Activated T-cell treated with anti-CD3 and anti-CD28 coated beads, Interleukin-2, amount 50 U/mL, for 1 hour (primary cell): ENCODE results near the gene DCAF8L2.
"Not testable (repeated sequence)": the region's sequence is repeated elsewhere in the genome, so short reads cannot be mapped to it uniquely, and the experiment has no call there.

Experiments
- DNase-seq: peaks from one replicate; pipeline ENCODE4 v3.0.0-alpha.2; 2020

Gene DCAF8L2

DNA sequence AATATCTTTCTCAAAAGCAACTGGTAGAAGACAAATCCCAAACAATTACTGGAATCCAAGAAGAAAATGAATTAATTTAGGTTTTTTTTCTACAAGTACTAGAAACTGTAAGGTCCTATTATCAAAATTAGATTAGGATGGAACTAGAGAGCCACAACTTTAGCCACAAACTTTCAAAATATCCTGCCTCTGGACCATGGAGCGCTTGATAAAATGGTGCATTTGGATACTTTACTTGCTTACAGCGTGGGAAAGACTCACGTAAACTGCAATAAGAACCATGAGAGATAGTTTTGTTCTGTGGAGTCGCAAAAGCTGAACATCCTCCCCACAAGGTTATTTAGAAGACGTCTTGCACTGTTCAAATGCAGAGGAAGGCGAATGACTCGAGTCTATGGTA, at the start of gene DCAF8L2:
Gene DCAF8L2 (plus strand): TSS at position 301 of the 400 bp plus-strand sequence. CDS start 156,552 bp downstream, outside the sequence.
- no peak for DNase-seq

- DNase-seq: not testable (repeated sequence)
Measured at GRCh38 chrX:27541161-27541560, 49.0 kb upstream of the DCAF8L2 start.

DNA sequence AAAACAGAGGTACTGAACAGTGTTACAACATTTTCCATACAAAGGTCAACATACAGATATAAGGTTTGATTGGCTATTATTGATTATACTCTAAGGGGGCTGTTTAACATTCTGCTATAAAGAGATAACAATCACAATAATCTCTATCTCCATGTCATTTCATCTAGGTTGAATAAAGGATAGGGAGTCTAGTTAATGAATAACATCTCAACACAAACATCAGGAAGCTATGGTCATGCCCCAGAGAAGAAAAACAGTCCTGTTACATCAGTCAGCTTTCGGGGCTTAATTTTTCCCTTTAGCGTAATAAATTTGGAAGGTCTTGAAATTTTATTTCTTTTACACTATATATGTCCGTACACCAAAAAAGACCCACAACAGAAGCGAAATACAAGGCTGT, 41.5 kb upstream of the DCAF8L2 start:
- DNase-seq: no peak

DNA sequence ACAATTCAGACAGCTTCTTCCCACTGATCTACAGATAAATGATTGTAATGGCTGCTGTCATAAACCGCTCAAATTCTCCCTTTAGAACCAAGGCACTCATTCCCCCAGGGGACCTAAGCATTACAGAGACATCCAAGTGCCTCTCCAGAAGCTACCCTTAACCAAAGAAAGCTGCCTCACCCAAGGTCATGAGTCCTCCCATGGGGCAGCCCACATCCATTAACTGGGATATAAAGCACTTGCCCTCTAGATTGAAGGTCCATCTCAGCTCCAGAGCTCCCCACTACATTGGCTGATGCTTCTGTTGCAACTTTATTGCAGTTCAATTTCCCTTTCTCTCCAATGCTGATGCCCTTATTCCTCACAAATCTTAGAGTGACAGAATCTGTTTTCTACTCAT, 40.5 kb upstream of the DCAF8L2 start:
- no peak for DNase-seq

DNA sequence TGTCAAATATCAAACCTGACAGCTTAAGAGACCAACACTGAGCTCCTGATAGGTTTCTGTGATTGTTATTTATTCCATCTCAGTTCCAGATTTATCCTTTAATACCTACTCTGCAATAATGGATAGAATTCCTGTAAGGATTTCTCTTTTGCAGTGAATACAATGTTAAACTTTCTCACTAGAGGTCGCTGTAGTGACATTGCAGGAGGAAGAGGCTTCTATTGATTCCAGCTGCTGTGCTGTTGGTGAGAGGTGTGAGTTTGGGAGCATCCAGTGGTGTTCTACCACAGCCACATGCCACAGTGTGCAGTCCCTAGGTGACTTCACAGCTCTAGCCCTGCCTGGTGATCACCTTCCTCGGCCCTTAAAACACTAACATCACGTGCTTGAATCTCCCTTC, 34.6 kb upstream of the DCAF8L2 start:
- DNase-seq: no peak

DNA sequence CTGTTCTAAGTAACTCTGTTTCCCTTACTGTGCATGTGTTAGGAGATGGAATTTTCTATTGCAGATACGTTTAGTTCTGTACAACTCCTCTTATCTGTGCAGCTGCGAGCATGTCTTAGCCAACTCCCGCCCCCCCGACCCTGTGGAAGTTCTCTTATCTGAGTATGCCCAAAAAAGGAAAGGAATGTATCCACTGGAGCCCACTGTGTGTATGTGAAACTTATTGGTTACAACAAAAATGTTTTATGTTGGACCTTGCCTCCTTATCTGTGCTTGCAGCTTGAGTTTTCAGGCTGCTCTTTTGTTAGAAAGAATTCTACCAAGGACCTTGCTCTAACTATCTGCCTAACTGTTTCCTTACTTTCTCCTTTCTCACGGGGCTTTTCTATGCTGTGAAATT, 24.2 kb upstream of the DCAF8L2 start:
- DNase-seq: no peak

- no peak for DNase-seq
Measured at GRCh38 chrX:27571164-27571563, 19.0 kb upstream of the DCAF8L2 start.

DNA sequence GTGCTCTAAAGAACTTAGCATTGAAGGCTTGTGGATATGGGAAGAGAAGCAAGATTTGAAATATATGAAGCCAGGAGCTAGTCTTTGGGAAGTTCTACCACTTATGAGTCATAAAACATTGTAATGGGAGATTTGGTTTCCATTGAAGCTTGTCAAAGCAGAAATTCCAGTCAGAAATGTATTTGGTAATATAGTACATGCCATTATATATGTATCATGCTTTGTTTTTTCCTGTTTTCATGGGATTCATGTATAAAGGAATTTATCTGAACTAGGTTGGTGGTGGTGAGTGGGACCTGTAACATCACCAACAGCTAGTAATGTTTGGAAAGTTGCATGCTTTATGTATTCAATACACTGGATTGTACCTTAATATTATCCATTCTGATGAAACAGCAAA, 14.6 kb upstream of the DCAF8L2 start:
- DNase-seq: no peak

GRCh38 chrX:27583976-27584375, 6.2 kb upstream of the DCAF8L2 start:
- DNase-seq: no peak

DNA sequence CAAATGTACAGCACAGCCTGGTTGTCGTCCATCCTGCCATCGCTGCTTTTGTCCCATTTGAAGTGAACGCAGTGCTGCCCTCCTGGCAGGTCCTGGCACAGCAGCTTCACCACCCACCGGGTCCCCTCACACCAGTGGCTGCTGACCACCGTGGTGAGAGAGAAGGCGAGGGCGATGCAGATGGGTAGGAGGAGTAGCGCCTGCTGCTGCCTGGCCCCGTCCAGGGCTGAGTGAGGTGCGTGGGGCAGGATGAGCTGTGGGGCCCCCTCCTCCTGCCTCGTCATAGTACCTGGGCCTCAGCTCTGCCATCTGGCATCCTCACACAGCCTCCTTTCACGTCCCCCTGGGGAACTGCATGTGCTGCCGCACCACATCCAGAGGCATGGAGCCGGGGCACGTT, 1.8 kb downstream of the DCAF8L2 start:
- no peak for DNase-seq

DNA sequence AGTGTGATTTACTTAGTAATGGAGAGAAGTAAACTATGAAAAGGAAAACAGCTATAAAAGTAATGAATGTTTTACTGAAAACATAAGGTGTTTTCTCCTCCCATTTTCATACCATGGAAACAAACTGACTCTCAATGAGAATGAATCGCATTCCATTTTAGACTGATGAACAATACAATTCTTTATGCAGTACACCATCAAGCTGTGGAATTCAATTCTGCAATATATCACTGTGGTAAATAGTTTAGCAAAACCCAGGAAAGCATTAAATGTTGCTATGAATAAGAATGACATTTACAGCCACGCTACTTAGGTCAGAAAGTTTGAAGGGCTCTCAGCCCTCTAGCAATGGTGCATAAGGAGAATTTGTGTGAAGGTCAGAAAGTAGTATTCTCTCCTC, 7.4 kb downstream of the DCAF8L2 start:
- no peak for DNase-seq

- no peak for DNase-seq
Measured at GRCh38 chrX:27598312-27598711, 8.2 kb downstream of the DCAF8L2 start.

GRCh38 chrX:27599928-27600327, 9.8 kb downstream of the DCAF8L2 start:
- DNase-seq: no peak

DNA sequence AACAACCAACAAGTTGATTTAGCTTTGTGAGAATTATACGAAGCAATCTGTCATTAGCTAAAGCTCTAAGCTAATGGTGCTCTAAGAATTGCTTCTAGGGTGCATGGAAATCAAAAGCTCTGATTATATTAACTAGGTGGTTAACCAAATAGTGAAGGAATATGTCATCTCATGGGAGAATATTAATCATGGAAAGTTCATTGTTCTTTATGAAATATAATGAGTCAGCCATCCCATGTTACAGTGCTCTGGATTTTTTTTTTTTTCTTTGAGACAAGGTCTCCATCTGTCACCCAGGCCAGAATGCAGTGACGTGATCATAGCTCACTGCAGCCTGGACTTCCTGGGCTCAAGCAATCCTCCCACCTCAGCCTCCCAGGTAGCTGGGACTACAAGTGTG, 10.5 kb downstream of the DCAF8L2 start:
- no peak for DNase-seq

DNA sequence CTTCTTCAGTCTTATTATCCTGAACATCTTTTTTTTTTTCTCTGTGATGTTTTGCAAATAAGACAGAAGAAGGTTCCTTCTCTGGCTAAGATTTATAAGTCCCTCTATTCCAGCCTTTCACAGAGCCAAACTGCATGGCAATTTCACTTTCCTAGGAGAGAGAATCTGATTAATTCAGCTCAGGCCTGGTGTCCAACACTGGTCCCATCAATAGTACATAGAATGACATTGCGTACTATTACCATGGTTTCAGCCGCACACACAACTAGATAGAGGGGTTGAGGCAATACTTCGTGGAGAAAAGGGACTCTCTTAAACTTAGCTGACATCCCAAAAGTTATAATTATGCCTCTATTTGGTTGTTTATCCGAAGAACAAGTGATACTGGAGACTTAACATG, 18.5 kb downstream of the DCAF8L2 start:
- DNase-seq: no peak

DNA sequence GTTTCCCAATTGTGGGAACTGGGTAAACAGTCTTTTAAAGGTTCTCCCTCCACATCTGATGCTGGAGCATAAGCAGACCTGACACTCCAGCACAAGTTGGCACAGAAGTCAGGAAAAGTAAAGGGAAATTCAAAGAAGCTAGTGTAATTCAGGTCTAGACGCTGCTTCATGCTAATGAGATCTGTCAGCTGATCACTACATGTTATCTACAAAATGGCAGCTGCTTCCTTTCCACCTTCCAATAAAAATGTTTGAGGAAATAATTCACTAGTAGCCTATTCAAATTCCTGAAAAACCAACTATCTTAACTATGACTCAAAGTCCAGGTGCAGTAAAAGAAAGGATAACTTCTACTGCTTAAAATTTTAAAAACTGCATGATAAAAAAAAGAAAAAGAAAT, 29.3 kb downstream of the DCAF8L2 start:
- DNase-seq: no peak

DNA sequence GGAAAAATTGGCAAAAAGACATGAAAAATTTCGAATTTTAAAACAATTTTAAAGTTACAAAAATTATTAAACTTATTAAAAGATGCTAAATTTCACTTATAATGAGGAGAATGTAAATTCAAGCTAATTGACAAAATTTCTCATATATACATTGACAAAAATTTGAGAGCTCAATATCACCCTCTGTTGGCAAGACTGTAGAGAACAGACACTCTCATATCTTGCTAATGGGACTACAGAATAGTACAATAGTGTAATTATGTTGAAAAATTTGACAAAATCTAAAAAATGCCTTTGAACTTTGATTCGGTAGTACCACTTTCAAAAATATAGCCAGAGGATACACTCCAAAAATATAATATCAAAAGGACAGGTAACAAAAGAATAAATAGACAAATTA, 29.8 kb downstream of the DCAF8L2 start:
- no peak for DNase-seq

- no peak for DNase-seq
Measured at GRCh38 chrX:27622883-27623282, 32.7 kb downstream of the DCAF8L2 start.

GRCh38 chrX:27626066-27626465, 35.9 kb downstream of the DCAF8L2 start:
- DNase-seq: no peak

- no peak for DNase-seq
Measured at GRCh38 chrX:27633328-27633727, 43.2 kb downstream of the DCAF8L2 start.

DNA sequence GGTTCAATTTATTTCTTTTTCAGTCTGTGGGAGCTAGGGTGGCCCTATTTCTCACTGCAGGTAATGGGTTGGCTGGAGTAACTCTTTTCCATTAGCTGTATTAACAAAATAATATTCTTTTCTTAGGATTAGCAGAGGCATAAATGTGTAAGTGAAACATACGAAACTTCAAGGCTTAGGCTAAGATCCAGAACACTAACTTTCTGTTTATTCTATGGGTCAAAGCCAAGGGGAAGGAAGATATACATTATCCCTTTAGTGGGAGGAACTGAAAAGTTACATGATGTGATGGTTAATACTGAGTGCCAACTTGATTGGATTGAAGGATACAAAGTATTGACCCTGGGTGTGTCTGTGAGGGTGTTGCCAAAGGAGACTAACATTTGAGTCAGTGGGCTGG, 66.4 kb downstream of the DCAF8L2 start:
- DNase-seq: no peak

GRCh38 chrX:27660878-27661277, 70.7 kb downstream of the DCAF8L2 start:
- DNase-seq: no peak

- DNase-seq: no peak
Measured at GRCh38 chrX:27671234-27671633, 81.1 kb downstream of the DCAF8L2 start.

DNA sequence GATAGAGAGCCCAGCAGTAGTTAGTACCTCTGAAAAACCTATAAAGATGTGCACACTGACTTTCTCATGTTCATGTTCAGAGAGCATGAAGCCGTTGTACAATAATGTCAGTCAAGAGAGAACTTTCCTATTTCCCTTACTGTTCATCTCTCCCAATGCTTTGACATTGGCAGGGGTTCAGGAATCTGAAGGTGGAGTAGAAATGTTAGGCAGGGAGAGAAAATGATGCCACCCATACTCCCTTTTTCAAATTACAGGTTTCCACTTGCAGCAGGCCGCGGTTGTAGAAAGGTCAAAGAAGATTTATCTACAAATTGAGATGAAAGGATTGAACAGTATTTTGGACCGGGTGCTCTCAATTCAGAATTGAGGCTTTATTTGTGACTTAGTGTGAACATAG, 84.3 kb downstream of the DCAF8L2 start:
- DNase-seq: no peak

GRCh38 chrX:27675493-27675892, 85.3 kb downstream of the DCAF8L2 start:
- no peak for DNase-seq

GRCh38 chrX:27679281-27679680, 89.1 kb downstream of the DCAF8L2 start:
- no peak for DNase-seq
